ENCODE results near the gene TCAF1. TPM values are rescaled to one million over a fixed set of nuclear protein-coding genes. Genes with fewer than 3 reads are reported as not detected.

Gene TCAF1
- total and polyA plus RNA-seq, 2 donors (not counting 3 experiments of a cell fraction or from before 2014, with no cell fraction given): 29.0 to 48.3 TPM

DNA sequence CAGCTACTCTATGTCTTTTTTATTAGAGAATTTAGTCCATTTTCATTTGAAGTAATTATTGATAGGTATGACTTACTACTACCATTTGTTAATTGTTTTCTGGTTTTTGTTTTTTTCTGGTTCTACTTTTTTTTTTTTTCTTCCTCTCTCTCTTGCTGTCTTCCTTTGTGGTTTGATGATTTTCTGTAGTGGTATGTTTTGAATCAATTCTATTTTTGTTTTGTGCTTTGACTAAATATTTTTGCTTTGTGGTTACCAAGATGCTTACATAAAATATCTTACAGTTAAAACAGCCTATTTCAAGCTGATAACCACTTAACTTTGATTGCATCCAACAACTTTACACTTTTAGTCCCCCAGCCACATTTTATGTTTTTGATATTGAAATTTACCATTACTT is 29.8 kb upstream of the TCAF1 start:
- POLR2A ChIA-PET: no interaction called here
- H3K9ac ChIP-seq (replicated peaks; ENCODE audit: extremely low read depth, insufficient read depth, low read length): no peak overlapping the region
- FAIRE-seq: no peak
- dilution Hi-C loops (cut with MboI; ENCODE audit: extremely low pct_ligation_motif_present, low sequenced_read_pairs) (no loop called here), intact Hi-C loops (cut with micrococcal nuclease) (no loop called here)
- no peaks in the 10 kb centered on the region for H3K79me2 ChIP-seq (ENCODE audit: control insufficient read depth, insufficient read depth, low read length)
- H3K27me3 ChIP-seq (ENCODE audit: control insufficient read depth in 2 of 2, insufficient read depth in 2 of 2, low read length in 2 of 2): peaks cover 0 to 8% of the 10 kb centered on the region in 2 experiments
- no peak overlapping the region for H3K4me2 ChIP-seq (ENCODE audit: insufficient read depth, low read length)
- H3K36me3 ChIP-seq (ENCODE audit: control insufficient read depth in 2 of 2, extremely low read depth in 1 of 2, insufficient read depth in 2 of 2, low read length in 2 of 2): no peaks in the 10 kb centered on the region
- no peak overlapping the region for H3K27ac ChIP-seq (ENCODE audit: insufficient read depth, low read depth, low read length)
- DNase-seq (ENCODE audit: low read depth, low spot score): no peak
- no peaks in the 10 kb centered on the region for H4K20me1 ChIP-seq (replicated peaks; ENCODE audit: control insufficient read depth, extremely low read depth, insufficient read depth, low read length)
- no peak overlapping the region for H2AFZ ChIP-seq (ENCODE audit: low read depth, low read length)
- H3K9me3 ChIP-seq (replicated peaks; ENCODE audit: control insufficient read depth, insufficient read depth, low read length): no peaks in the 10 kb centered on the region
- no peak for TF ChIP-seq GATA2 (IDR thresholded peaks at IDR 0.05; ENCODE audit: insufficient read depth, insufficient read length, low read depth, low read length)
- TF ChIP-seq EZH2 (IDR thresholded peaks at IDR 0.05; ENCODE audit: borderline replicate concordance, low read depth, low read length, severe bottlenecking): no peak
- TF ChIP-seq, protein P1, sequence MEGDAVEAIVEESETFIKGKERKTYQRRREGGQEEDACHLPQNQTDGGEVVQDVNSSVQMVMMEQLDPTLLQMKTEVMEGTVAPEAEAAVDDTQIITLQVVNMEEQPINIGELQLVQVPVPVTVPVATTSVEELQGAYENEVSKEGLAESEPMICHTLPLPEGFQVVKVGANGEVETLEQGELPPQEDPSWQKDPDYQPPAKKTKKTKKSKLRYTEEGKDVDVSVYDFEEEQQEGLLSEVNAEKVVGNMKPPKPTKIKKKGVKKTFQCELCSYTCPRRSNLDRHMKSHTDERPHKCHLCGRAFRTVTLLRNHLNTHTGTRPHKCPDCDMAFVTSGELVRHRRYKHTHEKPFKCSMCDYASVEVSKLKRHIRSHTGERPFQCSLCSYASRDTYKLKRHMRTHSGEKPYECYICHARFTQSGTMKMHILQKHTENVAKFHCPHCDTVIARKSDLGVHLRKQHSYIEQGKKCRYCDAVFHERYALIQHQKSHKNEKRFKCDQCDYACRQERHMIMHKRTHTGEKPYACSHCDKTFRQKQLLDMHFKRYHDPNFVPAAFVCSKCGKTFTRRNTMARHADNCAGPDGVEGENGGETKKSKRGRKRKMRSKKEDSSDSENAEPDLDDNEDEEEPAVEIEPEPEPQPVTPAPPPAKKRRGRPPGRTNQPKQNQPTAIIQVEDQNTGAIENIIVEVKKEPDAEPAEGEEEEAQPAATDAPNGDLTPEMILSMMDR (IDR thresholded peaks at IDR 0.05; ENCODE audit: extremely low read depth in 1 of 2, insufficient read depth in 1 of 2, low read depth in 1 of 2, low read length in 2 of 2): no peak
- no peak for TF ChIP-seq POLR2AphosphoS5 (IDR thresholded peaks at IDR 0.05; ENCODE audit: insufficient read depth, low read depth, low read length)
- H3K4me1 ChIP-seq (ENCODE audit: control insufficient read depth, extremely low read depth, insufficient read depth, low read length): no peaks in the 10 kb centered on the region
- no TSS peak for BruUV-seq (replicated peaks)
- CTCF ChIA-PET: interaction anchor here (1.4 kb wide), 1 partner anchor 196 kb away, joined by 4 read pairs; no protein-coding TSS in a partner anchor
- H3K4me3 ChIP-seq (replicated peaks in 1 of 3; ENCODE audit: insufficient read depth in 1 of 3, low read depth in 1 of 3, low read length in 3 of 3): no peak overlapping the region
- no peaks in the 10 kb centered on the region for H3K9me1 ChIP-seq (replicated peaks; ENCODE audit: control insufficient read depth, extremely low read depth, insufficient read depth, low read length)
